Activated CD4-positive, alpha-beta T cell treated with anti-CD3 and anti-CD28 coated beads, Interleukin-2, Interleukin-6, amounts not matched to agents 100 ng/mL and 50 ng/mL, durations not matched to agents 16 hours and 8 hours (primary cell): ENCODE measurements around the gene HMGXB4.
A peak's percentile ranks its signal among the peaks of the same experiment; 100 is the strongest.

ENCODE experiments used
- DNase-seq: peaks from one replicate; pipeline ENCODE4 v3.0.0-alpha.2; 2020

HMGXB4 gene

DNA sequence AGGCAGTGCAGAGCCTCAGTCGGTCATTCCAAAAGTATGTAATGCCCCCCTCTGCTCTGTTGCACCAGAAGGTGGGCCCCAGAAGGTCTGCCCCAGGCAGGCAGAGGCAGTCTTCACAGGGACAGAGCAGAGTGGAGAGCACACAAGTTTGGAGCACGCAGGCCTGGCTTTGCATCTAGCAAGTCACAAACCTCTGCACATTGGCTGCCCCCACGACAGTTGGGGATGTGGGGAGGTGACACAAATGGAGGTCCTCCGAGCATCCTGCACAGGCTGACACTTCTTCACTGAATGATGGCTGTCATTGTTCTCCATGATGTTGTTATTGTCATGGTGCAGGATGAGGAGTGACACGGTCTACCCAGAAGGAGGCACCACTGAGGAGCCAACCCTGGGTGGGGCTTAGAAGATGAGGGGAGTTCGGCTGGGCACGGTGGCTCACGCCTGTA lies 54.3 kb downstream of the HMGXB4 start:
- no peak for DNase-seq

DNA sequence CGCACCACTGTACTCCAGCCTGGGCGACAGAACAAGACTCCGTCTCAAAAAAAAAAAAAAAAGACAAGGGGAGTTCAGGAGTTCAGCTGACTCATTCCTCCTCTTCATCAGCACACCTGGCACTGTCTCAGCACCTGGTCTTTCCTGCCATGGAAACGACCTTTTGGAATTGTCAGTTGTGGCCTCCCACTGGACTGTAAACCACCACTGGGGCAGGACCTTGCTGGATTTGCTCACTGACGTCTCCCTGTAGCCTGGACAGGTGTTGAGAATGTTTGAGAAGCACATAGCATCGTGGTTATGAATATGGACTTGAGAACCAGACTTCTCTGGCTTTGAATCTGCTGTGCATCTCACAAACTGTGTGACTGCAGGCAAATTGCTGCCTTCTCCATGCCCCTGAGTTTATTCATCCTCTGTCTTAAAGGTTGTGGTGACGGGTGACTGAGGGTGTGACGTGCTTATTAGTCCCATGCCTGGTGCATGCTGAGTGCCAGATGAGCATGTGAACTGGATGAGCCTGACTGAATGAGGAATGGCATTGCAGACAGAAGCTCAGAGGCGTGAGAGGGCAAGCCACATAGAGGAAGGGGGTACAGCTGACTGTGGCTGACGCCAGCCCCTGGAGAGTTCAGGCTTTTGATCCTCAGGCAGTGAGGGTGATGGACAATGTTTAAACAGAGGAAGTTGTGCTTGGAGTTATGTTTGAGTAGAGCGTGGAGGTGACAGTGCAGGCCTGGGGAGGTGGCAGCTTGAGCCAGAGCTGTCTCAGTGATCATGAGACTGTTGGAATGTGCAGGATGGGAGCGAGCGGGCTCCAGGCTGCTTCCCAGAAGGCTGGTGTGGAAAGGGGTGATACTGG lies 55.1 kb downstream of the HMGXB4 start:
- DNase-seq, result no peak

DNA sequence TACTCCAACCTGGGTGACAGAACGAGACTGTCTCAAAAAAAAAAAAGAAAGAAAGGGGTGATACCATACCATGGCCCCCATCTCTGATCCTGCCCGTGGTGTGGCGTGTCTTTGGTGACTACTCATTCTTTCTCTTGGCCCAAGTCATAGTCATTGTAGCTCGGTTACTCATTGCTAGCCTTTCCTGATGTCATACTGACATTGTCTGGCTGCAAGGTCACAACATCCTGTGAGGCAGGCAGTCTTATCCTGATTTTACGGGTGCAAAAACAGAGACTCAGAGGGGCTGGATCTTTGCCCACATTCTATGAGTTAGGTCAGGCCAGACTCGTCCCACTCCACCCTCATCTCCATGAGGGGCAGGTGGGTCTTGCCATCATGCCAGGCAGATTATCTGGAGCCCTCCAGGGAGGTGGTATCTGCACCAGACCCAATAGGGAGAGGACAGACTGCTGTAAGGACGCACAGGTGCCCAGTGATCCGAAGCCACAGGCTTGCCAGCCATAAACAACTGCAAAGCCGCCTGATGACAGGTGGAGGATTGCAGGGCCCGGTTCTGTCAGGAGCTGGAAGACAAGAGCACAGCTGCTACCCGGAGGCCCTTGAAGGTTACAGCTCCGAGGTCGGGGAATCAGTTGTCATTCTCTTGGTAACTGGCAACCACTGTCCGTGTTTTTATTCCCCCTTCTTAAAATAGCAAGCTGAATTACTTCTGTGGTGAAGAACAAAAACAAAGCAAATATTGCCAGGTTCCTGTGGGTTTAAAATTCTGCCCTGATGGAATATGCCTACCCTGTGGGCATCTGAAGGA lies 56.2 kb downstream of the HMGXB4 start:
- peak; percentile 81 for DNase-seq

DNA sequence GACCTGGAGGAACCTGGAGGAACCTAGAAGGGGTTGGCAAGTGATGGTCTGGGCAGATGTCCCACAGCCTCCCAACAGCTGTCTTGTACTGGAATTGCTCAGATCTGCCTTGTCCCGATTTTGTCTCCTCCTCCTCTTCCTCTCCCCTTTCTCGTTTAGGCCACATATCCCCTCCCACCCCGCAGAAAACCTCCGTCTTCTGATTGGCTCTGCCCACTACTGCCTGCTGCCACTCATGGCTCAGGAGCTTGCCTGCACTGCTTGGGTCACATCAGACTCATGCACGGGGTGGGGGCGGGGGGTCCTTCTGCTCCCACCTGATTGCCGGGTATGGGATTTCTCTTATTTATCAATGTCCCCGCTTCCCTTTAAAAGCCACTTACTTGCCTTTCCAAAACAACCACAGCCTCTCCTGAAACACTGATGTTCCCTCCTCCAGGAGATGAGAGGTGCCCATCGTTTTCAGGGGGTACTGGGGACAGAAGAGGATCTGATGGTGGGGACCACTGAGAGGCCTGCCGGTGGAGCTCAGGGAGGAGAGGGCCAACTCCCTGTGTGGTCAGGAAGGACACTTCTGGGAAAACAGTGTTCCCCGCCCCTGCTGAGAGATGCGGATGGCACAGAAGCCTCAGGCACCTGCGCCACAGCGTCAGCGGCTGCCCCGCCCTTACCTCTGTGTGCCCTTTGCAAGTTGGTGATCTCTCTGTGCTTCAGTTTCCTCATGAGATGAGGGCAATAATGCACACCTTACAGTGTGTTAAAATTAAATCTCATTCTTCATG lies 57.1 kb downstream of the HMGXB4 start:
- peak; percentile 47 for DNase-seq

DNA sequence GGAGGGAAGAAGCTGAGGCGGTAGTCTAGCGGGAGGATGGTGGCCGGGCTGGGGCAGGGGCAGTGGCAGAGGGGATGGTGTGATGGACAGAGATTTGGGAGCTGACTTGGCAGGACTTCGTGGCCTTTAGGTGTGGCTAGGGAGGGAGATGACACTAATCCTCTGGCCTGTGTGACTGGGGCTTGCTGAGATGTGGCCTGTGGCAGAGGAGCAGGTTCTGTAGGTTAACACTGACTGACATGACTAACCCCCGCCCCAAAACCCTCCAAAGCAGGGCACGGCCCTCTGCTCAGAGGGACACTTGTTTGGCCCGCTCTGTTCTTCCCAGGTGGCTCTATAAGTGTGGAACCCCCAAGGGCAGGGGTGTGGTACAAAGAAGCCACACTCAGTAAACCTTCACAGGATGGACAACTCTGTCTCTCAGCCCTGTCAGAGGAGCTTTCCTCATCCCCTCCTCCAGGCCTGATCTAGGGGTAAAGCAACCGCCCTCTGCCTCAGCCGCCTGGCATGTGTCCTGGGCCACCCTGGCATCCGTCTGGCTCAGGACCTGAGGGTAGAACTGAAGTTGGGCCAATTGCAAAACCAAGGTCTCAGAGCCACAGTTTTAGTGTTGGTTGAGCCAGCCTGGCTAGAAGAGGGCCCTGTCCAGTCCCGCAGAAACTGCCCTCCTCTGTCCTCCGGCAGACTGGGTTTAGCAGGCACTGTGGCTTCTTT lies 58.0 kb downstream of the HMGXB4 start:
- no peak for DNase-seq

DNA sequence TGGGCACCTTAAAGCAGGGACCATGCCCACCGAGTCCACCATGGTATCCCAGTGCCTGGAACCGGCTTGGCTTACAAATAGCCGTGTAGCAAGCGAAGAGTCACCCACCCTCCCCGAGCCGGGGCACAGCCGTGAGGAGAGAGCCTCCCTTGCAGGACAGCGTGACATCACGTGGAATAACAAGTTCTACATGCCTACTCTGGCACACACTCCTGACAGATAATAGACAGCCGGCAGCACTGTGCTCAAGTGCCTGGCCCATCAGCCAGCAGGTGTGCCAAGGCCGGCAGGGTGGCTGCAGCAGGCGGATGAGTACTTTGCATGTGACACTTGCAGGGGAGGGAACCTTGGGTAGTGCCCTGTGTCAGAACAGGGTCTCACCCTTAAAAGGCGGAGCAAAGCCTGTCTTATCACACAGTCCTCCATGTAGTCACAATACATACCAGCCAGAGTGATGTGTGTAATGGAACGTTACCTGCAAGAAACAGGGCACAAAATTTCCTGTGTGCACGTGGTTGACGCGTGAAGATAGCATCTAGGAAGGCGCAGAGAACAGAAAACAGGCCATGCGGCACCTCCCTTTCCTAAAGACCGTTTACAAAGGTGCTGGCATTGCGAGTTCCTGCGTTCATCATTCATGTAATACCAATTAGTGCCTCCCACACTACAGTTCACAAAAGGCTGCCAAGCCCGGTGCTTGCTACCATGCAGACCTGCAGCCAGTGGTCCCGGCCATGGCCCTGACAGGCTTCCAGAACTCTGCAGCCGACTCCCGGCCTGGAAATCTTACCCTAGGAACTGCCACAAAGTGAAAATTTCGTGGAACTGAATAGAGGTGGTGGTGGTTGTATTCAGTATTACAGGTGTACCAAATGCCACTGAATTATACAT lies 58.8 kb downstream of the HMGXB4 start:
- no peak for DNase-seq

DNA sequence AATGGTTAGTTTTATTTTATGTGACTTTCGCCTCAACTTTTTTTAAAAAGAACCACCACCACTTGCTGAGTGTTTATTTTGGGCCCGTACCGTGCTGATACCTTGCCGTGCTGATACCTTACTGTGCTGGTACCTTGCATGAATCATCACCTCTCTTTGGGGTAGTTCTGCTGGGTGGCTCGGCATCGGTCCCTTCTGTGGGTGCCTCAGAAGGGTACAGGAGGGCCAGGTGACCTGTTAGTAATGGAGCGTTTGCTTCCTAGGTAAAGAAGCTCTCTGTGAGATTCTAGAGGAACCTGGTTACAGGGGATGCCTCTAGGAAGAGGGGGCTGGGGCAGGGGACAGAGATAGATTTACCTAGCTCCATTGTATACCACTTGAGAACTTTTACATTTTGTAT lies 59.5 kb downstream of the HMGXB4 start:
- no peak for DNase-seq

DNA sequence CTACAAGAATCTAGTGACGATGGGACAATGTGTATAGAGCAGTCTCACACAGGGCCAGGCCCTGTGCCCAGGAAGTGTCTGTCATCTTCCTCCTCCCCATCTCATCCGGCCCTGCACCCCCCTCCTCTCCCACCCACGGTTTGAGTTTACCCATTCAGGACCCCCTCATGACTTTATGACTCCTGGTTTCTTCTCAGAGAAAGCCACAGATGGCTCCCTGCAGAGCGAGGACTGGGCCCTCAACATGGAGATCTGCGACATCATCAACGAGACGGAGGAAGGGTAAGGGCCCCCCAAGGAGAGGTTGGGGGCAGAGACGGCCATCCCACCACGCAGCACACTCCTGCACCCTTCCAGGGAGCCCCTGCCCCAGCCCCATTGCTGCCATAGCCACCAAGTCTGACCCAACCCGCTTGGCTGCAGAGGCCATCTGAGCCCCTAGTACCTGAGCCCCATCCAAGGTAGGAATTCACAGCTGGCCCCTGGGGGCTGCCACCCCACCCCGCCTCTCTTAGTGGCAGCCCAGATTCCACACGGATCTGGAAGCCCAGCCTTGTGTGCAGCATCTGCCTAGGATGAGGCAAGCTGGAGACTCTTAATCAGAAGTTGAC lies 60.5 kb downstream of the HMGXB4 start:
- no peak for DNase-seq

DNA sequence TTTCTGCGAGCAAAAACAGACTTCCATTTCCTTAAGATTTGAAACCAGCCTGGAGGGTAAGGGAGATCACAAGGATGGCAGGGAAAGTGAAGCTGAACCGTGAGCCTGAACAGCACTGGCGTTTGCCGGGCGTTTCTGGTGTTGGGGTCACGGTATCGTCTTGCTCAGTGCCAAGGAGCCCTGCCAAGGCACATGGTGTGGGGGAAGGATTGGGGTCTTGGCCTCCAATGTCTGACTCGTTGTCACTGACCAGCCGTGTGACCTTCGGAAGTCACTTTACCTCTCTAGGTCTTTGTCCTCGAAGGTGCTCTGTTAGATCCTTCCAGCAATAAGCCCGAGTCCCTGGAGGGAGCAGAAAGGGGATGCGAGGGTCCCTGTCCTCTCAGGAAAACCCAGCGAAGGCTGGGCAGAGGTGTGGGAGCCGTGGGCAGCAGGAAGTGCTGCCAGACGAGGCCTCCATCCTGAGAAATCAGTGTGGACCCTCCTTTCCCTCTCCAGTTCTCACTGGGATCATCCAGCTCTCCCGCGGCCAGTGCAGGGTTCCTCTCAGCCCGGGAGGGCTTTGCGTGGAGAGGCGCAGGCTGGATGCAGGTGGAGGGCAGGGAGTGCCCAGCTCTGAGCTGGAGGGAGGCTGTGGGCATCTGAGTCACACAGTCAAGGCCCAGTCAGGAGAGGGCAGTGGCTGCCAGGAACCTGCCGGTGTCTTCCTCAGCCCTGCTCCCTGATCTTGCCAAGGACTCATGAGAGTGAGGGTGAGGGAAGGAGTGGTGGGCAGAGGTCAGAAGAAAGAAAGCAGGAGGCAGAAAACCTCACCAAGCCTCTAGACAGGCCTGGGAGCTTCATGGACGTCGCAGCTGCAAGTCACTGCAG lies 61.3 kb downstream of the HMGXB4 start:
- DNase-seq, result no peak

DNA sequence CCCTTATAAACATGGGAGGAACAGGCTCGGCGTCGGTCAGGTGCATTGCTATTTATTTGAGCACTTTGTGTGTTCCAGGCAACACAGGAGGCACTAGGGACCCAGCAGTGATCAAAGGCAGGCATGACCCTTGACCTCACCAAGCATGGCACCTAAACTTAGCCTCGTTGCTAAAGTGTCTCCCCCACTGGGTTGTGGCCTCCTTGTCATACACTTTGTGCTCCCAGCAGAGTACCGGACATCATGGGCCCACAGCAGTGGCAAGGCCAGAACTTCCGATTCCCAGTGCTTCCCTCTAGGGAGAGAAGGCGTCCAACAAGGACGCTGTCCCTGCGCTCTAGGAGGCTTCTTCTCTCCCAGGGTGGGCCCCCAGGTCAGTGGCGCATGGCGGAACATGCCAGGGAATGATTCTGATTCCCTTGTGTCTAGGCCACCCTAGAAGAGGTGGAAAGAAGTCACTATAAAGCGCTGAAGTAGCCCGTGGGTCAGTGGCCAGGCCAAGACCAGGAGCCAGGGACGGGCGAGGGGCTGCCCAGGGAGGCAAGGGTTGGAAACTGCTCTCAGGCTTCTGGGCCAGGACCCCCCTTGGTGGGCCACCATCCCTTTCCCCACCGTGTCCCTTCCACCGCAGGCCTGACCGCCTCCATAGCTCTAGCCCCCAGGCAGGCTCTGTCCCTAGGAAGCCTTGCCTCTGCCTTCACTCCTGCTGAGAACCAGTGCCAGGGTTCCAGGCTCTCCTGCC lies 62.1 kb downstream of the HMGXB4 start:
- no peak for DNase-seq

DNA sequence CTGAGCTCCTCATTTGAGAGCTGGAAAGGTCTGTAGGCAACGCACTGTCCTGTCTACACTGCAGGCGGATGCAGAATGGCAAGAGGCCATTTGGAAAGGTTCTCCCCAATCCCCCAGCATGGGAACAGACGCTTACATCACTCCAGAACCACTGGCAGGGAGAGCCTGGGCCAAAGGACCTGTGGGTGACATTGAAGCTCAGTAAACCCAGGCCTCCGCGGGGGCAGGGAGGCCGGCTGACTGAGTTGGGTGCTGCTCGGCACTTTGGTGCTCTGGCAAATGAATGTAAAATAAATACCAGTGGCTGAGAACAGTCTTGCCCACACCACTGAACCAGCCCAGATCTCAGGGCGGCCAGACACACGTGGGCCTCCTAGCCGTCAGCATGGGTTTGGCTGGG lies 64.8 kb downstream of the HMGXB4 start:
- no peak for DNase-seq

DNA sequence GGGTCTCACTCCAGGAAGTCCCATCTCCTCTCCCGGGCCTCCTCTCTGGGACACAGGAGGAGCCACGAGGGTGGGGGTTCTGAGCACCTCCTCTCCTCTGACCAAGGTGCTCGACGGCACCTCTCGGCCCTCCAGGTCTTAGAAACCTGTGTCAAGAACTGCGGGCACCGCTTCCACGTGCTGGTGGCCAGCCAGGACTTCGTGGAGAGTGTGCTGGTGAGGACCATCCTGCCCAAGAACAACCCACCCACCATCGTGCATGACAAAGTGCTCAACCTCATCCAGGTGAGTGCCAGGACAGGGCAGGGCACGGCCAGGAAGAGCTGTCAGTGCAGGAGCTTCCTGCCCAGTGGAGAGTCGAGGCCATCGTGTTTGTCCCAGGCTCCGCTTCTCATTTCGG lies 65.6 kb downstream of the HMGXB4 start:
- no peak for DNase-seq

DNA sequence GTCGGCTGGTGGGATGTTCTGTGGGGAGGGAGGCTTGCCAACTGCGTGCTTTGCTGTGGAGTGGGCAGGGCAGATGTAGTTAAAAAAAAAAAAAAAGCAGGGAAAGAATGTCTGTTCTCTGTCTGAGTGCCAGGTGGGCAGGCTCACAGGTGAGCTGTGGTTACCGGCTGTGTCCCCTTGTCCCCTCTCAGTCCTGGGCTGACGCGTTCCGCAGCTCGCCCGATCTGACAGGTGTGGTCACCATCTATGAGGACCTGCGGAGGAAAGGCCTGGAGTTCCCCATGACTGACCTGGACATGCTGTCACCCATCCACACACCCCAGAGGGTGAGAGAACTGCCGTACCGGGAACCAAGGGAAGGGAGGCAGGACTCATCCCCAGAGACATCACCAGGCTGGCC lies 66.0 kb downstream of the HMGXB4 start:
- no peak for DNase-seq

DNA sequence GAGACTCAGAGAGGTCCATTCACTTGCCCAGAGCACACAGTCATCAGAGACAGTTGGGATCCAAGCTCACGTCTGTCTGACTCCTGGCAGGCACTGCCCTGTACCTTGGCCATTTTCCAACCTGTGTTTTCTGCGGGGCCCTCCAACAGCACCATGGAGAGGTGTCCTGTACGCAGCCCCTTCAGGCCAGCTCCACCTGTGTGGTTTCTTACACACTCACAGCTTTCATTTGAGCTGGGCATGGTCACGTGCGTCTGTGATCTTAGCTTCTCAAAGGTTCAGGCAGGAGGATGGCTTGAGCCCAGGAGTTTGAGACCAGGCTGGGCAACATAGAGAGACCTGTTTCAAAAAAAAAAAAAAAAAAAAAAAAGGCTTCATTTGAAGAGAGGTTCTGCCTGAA lies 66.8 kb downstream of the HMGXB4 start:
- DNase-seq, result no peak

DNA sequence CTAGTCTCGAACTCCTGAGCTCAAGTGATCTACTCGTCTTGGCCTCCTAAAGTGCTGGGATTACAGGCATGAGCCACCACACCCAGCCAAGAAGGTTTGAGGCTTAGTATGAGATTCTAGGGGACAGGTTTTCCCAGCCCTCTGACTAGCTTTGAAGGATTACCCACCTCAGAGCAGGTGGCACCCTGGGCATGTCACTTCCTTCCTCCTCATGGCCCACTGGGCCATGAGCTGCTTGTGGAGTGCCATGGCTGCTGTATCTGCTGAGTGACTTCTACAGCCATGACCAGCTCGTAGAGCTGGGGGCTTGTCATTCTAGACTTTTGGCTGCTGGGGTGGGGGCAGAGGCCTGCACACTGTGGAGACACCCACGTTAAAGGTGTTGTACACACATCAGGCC lies 67.5 kb downstream of the HMGXB4 start:
- DNase-seq, result no peak

DNA sequence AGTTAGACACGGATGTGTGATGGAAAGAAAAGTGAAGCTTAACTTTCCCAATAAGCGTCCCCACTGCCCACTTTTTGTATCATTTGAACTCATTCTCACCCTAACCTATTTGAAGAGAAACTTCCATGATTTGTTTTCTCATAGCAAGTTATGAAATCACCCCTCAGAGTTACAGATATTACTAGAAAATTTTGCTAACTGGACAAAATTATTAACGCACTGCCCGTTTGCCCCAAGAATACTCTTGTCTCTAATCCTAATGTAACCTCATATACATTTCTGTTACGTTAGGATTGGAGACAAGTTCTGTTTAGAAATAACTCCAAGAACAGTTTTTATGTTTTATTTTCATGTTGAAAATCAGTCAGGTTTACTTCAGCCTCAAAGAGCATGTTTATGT lies 67.9 kb downstream of the HMGXB4 start:
- no peak for DNase-seq

DNA sequence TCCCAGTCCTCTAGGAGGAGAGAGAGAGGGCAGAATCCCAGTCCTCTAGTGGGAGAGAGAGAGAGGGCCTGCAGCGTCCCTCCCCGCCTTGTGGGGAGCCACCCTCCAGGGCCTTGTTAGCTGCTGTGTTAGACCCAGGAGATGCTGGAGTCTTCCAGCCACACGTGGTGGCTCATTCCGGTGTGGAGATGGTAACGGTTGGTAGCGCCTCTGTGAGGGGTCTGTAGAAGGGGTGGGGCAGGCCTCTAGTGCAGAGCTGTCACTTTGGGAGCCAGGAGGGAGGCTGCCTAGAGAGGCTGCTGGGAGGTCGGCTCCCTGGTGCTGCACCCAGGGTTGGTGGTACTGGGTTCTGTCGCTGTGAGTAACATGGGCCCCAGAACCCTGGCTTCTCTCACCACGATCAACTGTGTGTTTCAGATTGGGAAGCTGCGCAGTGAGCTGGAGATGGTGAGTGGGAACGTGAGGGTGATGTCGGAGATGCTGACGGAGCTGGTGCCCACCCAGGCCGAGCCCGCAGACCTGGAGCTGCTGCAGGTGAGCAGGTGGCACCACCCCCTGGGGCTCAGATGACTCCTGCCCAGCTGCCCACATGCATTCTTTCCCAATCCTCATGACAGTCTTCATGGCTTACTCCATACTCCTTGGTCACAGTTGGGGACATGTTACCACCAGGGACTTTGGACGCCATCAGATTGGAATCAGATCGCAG lies 69.7 kb downstream of the HMGXB4 start:
- DNase-seq, result no peak

DNA sequence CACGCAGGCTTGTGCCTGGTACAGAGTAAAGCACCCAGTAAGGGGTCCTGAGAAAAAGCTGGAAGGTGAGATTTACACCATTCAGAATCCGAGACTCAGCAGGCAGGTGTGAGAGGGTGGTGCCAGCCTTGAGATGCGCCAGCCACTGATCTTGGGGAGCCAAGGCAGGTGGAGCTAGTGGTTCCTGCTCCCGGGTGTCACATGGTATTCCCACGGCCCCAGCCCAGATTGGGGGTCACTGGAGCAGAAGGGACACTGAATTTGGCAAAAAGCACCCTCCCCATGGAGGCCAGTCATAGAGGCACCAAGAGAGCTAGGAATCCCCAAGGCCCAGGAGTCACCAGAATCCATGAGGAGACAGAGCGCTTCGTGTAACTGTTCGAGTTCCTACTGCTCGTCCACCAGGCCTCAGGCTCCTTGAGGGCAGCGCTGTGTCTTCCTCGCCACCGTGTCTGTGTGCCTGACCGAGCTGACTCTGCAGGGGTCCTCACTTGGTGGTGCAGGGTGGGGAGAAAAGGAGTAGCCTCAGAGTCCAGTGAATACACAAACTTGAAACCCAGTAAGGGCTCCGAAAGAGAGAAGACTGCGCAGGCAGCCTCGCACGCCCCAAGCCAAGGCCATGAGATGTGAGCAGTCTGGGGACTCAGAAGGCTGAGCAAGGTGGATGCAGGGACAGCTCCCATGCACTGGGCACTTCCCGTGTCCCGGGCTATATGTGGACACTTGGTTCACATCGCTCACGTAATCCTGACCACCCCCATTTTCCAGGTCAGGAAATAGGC lies 70.6 kb downstream of the HMGXB4 start:
- no peak for DNase-seq
